Ovary (tissue), 9 donors: ENCODE results near the gene LCNL1. TPM values are rescaled to one million over a fixed set of nuclear protein-coding genes. Genes with fewer than 3 reads are reported as not detected.

Experiments
- DNase-seq, 5 donors: peaks; one replicate each; pipeline ENCODE4 v3.0.0-alpha.2; 2019 to 2020
- H3K27ac ChIP-seq, 2 donors: fragments of 200-600 bp; one replicate each; pipeline versions ENCODE4 v1.5.1 to v1.8.0; 2019 to 2022
- H3K27me3 ChIP-seq: fragments of 200-600 bp; one replicate; pipeline ENCODE4 v1.8.0; 2022
- H3K36me3 ChIP-seq: fragments of 200-600 bp; sonication (generic); one replicate; pipeline ENCODE4 v1.5.1; 2019
- H3K4me1 ChIP-seq: one replicate; pipeline ENCODE4 v1.8.1; 2013; ENCODE audit warnings: mild to moderate bottlenecking, moderate library complexity; ENCODE audit not compliant: insufficient read depth
- H3K4me3 ChIP-seq: fragments of 200-600 bp; sonication (generic); one replicate; pipeline ENCODE4 v1.5.1; 2017
- H3K9me3 ChIP-seq, 2 donors: fragments of 200-600 bp in 1 of 2; sonication (generic) in 1 of 2; one replicate each; pipeline versions ENCODE4 v1.5.1 to v1.8.1; 2013 to 2019; ENCODE audit warnings: mild to moderate bottlenecking in 1 of 2, moderate library complexity in 1 of 2
- EP300 ChIP-seq: sonication (generic); formaldehyde crosslinking; IDR thresholded peaks from one replicate; pipeline ENCODE4 v1.6.1; 2017; ENCODE audit warnings: antibody characterized with exemption
- POLR2A ChIP-seq: fragments of 450-650 bp; IDR thresholded peaks from one replicate; pipeline ENCODE4 v1.6.1; 2017; ENCODE audit warnings: antibody characterized with exemption, mild to moderate bottlenecking, moderate library complexity
- WGBS, 3 donors: extraction: QIAGEN DNeasy Blood & Tissue Kit in 1 of 3; methylation state at CpG; one replicate each; pipeline versions ENCODE4 v1.1.5 to v1.1.7; 2013 to 2017; 5-methylcytosine and 5-hydroxymethylcytosine counted together
- intact Hi-C, 4 donors: fragments of 100-400 bp; cut with DNase I; formaldehyde crosslinking; loops; one replicate each; pipeline versions ENCODE4 v1.11.0 to v1.15.1; 2022 to 2023
- polyA plus RNA-seq, 2 donors: library from polyadenylated mRNA; stranded (reverse); fragments of 200-250 nt in 1 of 2; fragments of 350-450 nt in 1 of 2; fragmentation: Illumina TruSeq in 1 of 2; extraction: RNeasy Lipid Tissue Mini Kit (QIAGEN cat#74804) in 1 of 2; gene quantifications; one replicate each; pipeline ENCODE4 v1.2.3, GENCODE V29; 2013 to 2014
- total RNA-seq, 7 donors: library from RNA; depleted of rRNA in 2 of 7; stranded (reverse); fragments of >200 nt in 2 of 7; fragmentation: NEBNext Ultra II Directional in 3 of 7; extraction: Animal tissue kit (Norgen Biotek cat#: 25700) in 3 of 7; gene quantifications; one replicate each; pipeline versions ENCODE4 v1.1.0 to v1.2.4, GENCODE V29; 2016 to 2023
- TF ChIP-seq, protein P1 (sequence below), 3 donors: fragments of 450-650 bp in 2 of 3; fragments of 200-600 bp in 1 of 3; IDR thresholded peaks; one replicate each; pipeline versions ENCODE4 v1.5.1 to v1.8.0; 2016 to 2022; ENCODE audit warnings: antibody characterized with exemption in 3 of 3, mild to moderate bottlenecking in 1 of 3
- donor health status: DM: no; HTN: no; CAD: no; lungs with moderate emphysema.
- donor health status: DM: no; HTN: no; CAD: no.
- donor health status: Bipolar disorder and iron deficiency.
- donor health status: DM: yes; HTN: yes; CAD: no.
- donor health status: DM: no; HTN: no; CAD: no.
- donor health status: DM: yes; HTN: yes; CAD: no.

Gene LCNL1
- total and polyA plus RNA-seq, 9 donors, result 0.17 to 1.6 (median 0.47) TPM; not detected in 1

DNA sequence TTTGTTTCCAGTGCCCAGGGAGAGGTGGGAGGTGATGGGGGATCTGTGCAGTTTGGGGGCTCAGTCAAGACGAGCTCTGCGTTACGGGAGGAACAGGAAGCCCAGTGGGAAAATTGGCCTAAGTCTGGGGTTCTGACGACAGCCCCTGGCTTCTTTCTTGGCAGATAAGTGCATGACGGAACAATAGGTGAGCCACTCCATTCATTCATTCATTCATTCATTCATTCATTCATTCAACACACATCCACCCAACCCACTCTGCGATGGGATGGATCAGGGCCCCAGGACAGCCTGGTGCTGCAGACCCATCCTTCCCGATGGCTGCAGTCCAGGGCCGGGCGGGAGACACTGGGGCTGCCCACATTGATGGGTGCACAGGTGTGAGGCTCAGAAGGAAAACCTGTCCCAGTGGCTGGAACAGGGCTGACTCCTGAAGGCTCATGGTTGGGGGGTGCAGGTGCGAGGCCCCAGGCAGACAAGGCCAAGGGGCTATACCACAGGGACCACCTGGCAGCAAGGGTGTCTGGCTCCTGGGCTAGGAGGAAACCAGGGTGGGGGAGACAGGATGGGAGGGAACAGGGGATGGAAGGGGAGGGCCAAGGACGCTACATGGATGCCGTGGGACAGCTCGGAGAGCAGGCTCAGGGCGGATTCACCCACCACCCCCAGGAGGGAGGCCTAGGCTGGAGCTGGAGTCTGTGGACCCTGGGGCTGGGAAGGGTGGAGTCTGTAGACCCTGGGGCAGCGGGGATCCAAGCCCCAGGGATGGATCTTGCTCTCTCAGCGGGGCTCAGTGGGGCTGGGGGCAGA lies 1.9 kb upstream of the LCNL1 start:
- no peak overlapping the region for H3K27ac ChIP-seq
- intact Hi-C loops, result no loop called here
- TF ChIP-seq EP300 (no peak), POLR2A (no peak)
- TF ChIP-seq, protein P1, sequence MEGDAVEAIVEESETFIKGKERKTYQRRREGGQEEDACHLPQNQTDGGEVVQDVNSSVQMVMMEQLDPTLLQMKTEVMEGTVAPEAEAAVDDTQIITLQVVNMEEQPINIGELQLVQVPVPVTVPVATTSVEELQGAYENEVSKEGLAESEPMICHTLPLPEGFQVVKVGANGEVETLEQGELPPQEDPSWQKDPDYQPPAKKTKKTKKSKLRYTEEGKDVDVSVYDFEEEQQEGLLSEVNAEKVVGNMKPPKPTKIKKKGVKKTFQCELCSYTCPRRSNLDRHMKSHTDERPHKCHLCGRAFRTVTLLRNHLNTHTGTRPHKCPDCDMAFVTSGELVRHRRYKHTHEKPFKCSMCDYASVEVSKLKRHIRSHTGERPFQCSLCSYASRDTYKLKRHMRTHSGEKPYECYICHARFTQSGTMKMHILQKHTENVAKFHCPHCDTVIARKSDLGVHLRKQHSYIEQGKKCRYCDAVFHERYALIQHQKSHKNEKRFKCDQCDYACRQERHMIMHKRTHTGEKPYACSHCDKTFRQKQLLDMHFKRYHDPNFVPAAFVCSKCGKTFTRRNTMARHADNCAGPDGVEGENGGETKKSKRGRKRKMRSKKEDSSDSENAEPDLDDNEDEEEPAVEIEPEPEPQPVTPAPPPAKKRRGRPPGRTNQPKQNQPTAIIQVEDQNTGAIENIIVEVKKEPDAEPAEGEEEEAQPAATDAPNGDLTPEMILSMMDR (IDR thresholded peaks at IDR 0.05), result no peak
- no peak for DNase-seq
- H3K36me3 ChIP-seq, result no peaks in the 10 kb centered on the region
- WGBS, 3 donors, result 86 to 92% (median 88%) methylated on average over 16 of the region's 16 CpGs
- H3K4me3 ChIP-seq, result no peak overlapping the region
- no peaks in the 10 kb centered on the region for H3K9me3 ChIP-seq
- peaks cover 6% of the 10 kb centered on the region for H3K4me1 ChIP-seq
- H3K27me3 ChIP-seq, result no peaks in the 10 kb centered on the region

DNA sequence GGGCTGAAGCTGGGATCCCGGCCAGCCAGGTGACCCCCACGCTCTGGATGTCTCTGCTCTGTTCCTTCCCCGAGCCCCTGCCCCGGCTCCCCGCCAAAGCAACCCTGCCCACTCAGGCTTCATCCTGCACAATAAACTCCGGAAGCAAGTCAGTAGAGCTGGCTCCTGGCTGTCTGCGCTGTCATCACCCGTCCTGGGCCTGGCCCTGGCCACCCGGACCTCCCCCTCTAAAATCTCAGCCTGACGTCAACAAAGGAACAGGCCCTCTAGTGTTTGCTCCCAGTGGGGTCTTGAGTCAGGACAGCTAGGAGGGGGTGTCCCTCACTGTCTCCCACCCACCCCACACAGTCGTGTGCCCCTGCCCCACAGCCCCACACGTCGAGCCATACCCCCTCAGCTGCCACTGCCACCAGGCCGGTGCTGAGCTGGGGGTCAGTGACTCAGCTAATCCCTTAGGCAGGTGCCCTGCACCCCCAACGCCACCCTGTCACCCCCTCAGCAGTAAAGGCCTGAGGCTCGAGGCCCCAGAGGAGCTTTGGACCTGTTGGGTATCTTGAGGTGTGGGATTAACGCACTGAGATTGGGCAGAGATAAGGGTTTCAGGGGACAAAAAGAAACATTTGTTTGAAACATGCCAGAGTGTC lies 1.1 kb upstream of the LCNL1 start:
- intact Hi-C loops, result no loop called here
- WGBS, 3 donors, result 54 to 71% (median 63%) methylated on average over 14 to 17 of the region's 17 CpGs
- no peak overlapping the region for H3K4me3 ChIP-seq

DNA sequence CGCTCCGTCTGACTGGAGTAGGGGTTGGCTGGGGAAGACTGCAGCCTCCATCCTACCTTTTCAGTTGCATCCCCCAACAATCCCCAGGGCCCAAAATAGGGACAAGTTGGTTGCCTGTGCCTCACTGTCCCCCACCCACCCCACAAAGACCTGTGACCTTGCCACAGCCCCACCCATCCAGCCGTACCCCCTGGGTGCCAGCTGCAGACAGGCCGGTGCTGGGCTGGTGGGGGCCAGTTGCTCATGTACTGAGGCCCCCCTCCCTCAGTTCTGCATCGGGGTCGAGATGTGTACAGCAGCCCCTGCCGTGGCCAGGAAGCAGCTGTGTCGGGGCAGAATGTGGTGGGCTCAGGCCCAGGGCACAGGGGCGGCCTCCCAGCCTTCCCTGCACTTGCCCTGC lies 374 bp downstream of the LCNL1 start:
- TF ChIP-seq POLR2A (no peak), EP300 (no peak)
- TF ChIP-seq, protein P1 (IDR thresholded peaks at IDR 0.05), result no peak
- DNase-seq, result no peak
- Histone ChIP-seq H3K4me1 (peaks cover under 1% of the 10 kb centered on the region), H3K27me3 (no peaks in the 10 kb centered on the region), H3K36me3 (no peaks in the 10 kb centered on the region), H3K27ac (no peak overlapping the region), H3K9me3 (no peaks in the 10 kb centered on the region), H3K4me3 (no peak overlapping the region)
- WGBS, 3 donors, result 79 to 86% (median 85%) methylated on average over 7 to 9 of the region's 9 CpGs
- intact Hi-C loops, result no loop called here

More for the DNA sequence above, 1.1 kb upstream of the LCNL1 start:
- Histone ChIP-seq H3K9me3 (no peaks in the 10 kb centered on the region), H3K27me3 (no peaks in the 10 kb centered on the region), H3K4me1 (peaks cover 6% of the 10 kb centered on the region), H3K36me3 (no peaks in the 10 kb centered on the region), H3K27ac (no peak overlapping the region)
- no peak for TF ChIP-seq POLR2A
- TF ChIP-seq, protein P1 (IDR thresholded peaks at IDR 0.05), result no peak
- no peak for TF ChIP-seq EP300
- DNase-seq, result no peak

DNA sequence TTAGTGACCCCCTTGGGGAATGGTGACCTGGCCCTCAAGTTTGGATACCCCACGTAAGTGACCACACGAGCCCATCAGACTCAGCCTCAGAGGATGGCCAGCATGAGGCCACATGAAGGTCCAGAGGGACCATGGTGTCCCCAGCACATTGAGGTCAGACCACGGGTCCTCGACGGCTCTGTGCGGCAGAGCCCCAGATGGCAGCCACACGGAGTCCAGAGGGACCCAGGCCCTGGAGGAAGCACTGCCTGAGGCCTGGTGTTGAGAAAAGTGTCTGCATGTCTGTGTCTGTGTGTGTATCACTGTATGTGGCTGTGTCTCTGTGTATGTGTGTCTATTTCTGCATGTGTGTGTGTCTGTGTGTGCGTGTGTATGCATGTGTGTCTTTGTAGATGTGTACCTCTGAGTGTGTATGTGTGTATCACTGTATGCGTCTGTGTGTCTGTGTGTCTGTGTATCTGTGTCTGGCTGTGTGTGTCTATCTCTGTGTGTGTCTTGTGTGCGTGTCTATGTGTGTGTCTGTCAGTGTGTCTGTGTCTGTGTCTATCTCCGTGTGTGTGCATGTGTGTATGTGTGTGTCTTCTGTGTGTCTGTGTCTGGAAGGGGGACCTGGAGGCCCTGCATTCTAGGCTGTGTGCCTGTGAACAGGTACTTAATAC lies 992 bp downstream of the LCNL1 start:
- TF ChIP-seq EP300 (no peak), POLR2A (no peak)
- TF ChIP-seq, protein P1 (IDR thresholded peaks at IDR 0.05), result no peak
- WGBS, 3 donors, result 79 to 84% (median 83%) methylated on average over 11 of the region's 11 CpGs
- H3K27ac ChIP-seq, result no peak overlapping the region
- H3K4me1 ChIP-seq, result no peaks in the 10 kb centered on the region
- no peaks in the 10 kb centered on the region for H3K27me3 ChIP-seq
- no peaks in the 10 kb centered on the region for H3K9me3 ChIP-seq
- DNase-seq, result no peak
- intact Hi-C loops, result no loop called here
- H3K36me3 ChIP-seq, result no peaks in the 10 kb centered on the region
- H3K4me3 ChIP-seq, result no peak overlapping the region
